ENCODE data around the gene CDC34. TPM values are rescaled to one million over a fixed set of nuclear protein-coding genes. Genes with fewer than 3 reads are reported as not detected.

Gene CDC34
- total RNA-seq, 1 experiment from 2014 or later = 112 TPM

- no peaks in the 10 kb centered on the region for H3K4me1 ChIP-seq (ENCODE audit: insufficient read depth, low read length)
- no peak overlapping the region for H2BK15ac ChIP-seq (ENCODE audit: low read depth, low read length)
- no peak overlapping the region for H3K14ac ChIP-seq (ENCODE audit: insufficient read depth, low read length)
- H3K9ac ChIP-seq (ENCODE audit: extremely low read depth, insufficient read length, low read length) = no peak overlapping the region
- no peak overlapping the region for H2AFZ ChIP-seq (ENCODE audit: low read length)
- no peak overlapping the region for H2BK20ac ChIP-seq (ENCODE audit: low read depth, low read length, poor library complexity, severe bottlenecking)
- no peaks in the 10 kb centered on the region for H3K79me2 ChIP-seq (ENCODE audit: insufficient read depth, low read length)
- TF ChIP-seq CTCF (conservative IDR thresholded peaks at IDR 0.05) = no peak
- no peak overlapping the region for H2BK120ac ChIP-seq (ENCODE audit: low read depth, low read length, poor library complexity, severe bottlenecking)
- no peak for DNase-seq
- H4K8ac ChIP-seq (replicated peaks; ENCODE audit: insufficient read length, low read depth, low read length) = no peak overlapping the region
- H3K23me2 ChIP-seq (ENCODE audit: insufficient read length, low read depth, low read length, poor library complexity, severe bottlenecking) = no peaks in the 10 kb centered on the region
- H2AK5ac ChIP-seq (ENCODE audit: insufficient read length, low read length) = no peak overlapping the region
- no peak overlapping the region for H4K5ac ChIP-seq (ENCODE audit: insufficient read length, low read depth, low read length)
- H3K4me2 ChIP-seq (ENCODE audit: insufficient read depth, insufficient read length, low read length) = no peak overlapping the region
- H3K18ac ChIP-seq (ENCODE audit: insufficient read length, low read depth, low read length) = no peak overlapping the region
- no peak overlapping the region for H2BK12ac ChIP-seq (ENCODE audit: insufficient read length, low read depth, low read length)
- H3K9me3 ChIP-seq (ENCODE audit: control insufficient read depth, low read depth, low read length) = no peaks in the 10 kb centered on the region
- no peak overlapping the region for H3K4ac ChIP-seq (ENCODE audit: low read depth, low read length)
- no peak overlapping the region for H4K91ac ChIP-seq (ENCODE audit: insufficient read length, low read depth, low read length)
- H3K56ac ChIP-seq (ENCODE audit: insufficient read length, low read depth, low read length) = no peak overlapping the region
- H3K79me1 ChIP-seq (ENCODE audit: insufficient read depth, low read depth, low read length, poor library complexity, severe bottlenecking) = no peaks in the 10 kb centered on the region
- peaks cover 2 to 8% of the 10 kb centered on the region in 2 experiments; a peak in 1 of 4 replicates for H3K4me1 Mint-ChIP-seq
- no peaks in the 10 kb centered on the region for H3K9me3 Mint-ChIP-seq
- H3K23ac ChIP-seq (ENCODE audit: insufficient read length, low read depth, low read length) = no peak overlapping the region
- peaks cover 52% of the 10 kb centered on the region for H3K27me3 Mint-ChIP-seq (ENCODE audit: low read depth)
- no peak overlapping the region for H2BK5ac ChIP-seq (ENCODE audit: insufficient read length, low read length)
- H3K27me3 ChIP-seq (ENCODE audit: insufficient read depth, low read length) = peaks cover 12% of the 10 kb centered on the region; the same call in 1 of the 2 replicates
- peaks cover 3% of the 10 kb centered on the region for H4K20me1 ChIP-seq (ENCODE audit: control insufficient read depth, insufficient read depth, insufficient read length)
- H3K36me3 Mint-ChIP-seq (ENCODE audit: insufficient read depth in 1 of 3, low read depth in 3 of 3) = no peaks in the 10 kb centered on the region
- H3T11ph ChIP-seq (ENCODE audit: low read length) = no peak overlapping the region
- no peak overlapping the region for H3K27ac Mint-ChIP-seq
- no CpG with 5 or more reads among the region's 41 CpGs for WGBS (ENCODE audit: extremely low coverage, insufficient read length, low lambda C conversion rate)
- H3K4me3 Mint-ChIP-seq = no peak overlapping the region
- no peak overlapping the region for H3K27ac ChIP-seq (ENCODE audit: insufficient read length, low read depth, low read length)
These were observed 59.2 kb downstream of the CDC34 start for GRCh38 chr19:590750-591098.

Data from H9 (cell line).